PFSK-1 (cell line): ENCODE results near the gene RNH1.

ENCODE experiments used
- FOXP2 ChIP-seq: optimal IDR thresholded peaks from 2 replicates; pipeline ENCODE3; 2011; ENCODE audit warnings: borderline replicate concordance, control low read depth, inconsistent platforms; ENCODE audit not compliant: insufficient read depth; ENCODE audit errors: extremely low read length, extremely low read depth
- POLR2AphosphoS5 ChIP-seq: IDR thresholded peaks from 2 replicates; pipeline ENCODE4 v1.6.1; 2012; ENCODE audit warnings: low read depth, mild to moderate bottlenecking, control low read depth, low read length, moderate library complexity
- REST ChIP-seq, 2 experiments: IDR thresholded peaks; 2 replicates each; pipeline versions ENCODE4 v1.6.1 to v1.8.0; 2011 to 2012; ENCODE audit warnings: low read depth in 2 of 2, low read length in 2 of 2, control low read depth in 1 of 2, inconsistent platforms in 1 of 2, mild to moderate bottlenecking in 1 of 2, moderate library complexity in 1 of 2; ENCODE audit not compliant: insufficient read depth in 1 of 2
- SIN3A ChIP-seq: IDR thresholded peaks from 2 replicates; pipeline ENCODE4 v1.6.1; 2012; ENCODE audit warnings: mild to moderate bottlenecking, low read length, moderate library complexity, borderline replicate concordance; ENCODE audit not compliant: insufficient read depth
- TAF1 ChIP-seq: IDR thresholded peaks from 2 replicates; pipeline ENCODE4 v1.6.1; 2012; ENCODE audit warnings: low read length, control low read depth, borderline replicate concordance; ENCODE audit not compliant: insufficient read depth

The RNH1 gene

GRCh38 chr11:514606-515005, 7.6 kb upstream of the RNH1 start:
- TF ChIP-seq SIN3A (no peak), FOXP2 (no peak), REST (IDR thresholded peaks at IDR 0.05; ENCODE audit: insufficient read depth in 1 of 2, low read depth in 2 of 2, low read length in 2 of 2) (no peak), POLR2AphosphoS5 (no peak), TAF1 (no peak)

GRCh38 chr11:512761-513595, 5.9 kb upstream of the RNH1 start:
- no peak for TF ChIP-seq POLR2AphosphoS5
- TF ChIP-seq REST (IDR thresholded peaks at IDR 0.05; ENCODE audit: insufficient read depth in 1 of 2, low read depth in 2 of 2, low read length in 2 of 2), result no peak
- TF ChIP-seq SIN3A, result no peak
- TF ChIP-seq FOXP2, result no peak
- no peak for TF ChIP-seq TAF1

- no peak for TF ChIP-seq FOXP2
- TF ChIP-seq REST (IDR thresholded peaks at IDR 0.05; ENCODE audit: insufficient read depth in 1 of 2, low read depth in 2 of 2, low read length in 2 of 2), result no peak
- TF ChIP-seq SIN3A, result no peak
- no peak for TF ChIP-seq POLR2AphosphoS5
- no peak for TF ChIP-seq TAF1
Measured at GRCh38 chr11:508956-509355, 1.9 kb upstream of the RNH1 start.

- TF ChIP-seq REST (IDR thresholded peaks at IDR 0.05; ENCODE audit: insufficient read depth in 1 of 2, low read depth in 2 of 2, low read length in 2 of 2) (no peak), FOXP2 (no peak), POLR2AphosphoS5 (no peak), SIN3A (no peak), TAF1 (no peak)
Measured at GRCh38 chr11:507727-508515, 879 bp upstream of the RNH1 start.
